Muscle of leg (tissue), 11 donors: Measurements from ENCODE around the gene CHMP2A. TPM values are rescaled to one million over a fixed set of nuclear protein-coding genes. Genes with fewer than 3 reads are reported as not detected.

Source experiments
- DNase-seq: peaks from one replicate; pipeline ENCODE4 v3.0.0; 2013
- H3K27ac ChIP-seq: one replicate; pipeline ENCODE4 v1.5.1; 2013; ENCODE audit warnings: mild to moderate bottlenecking, low read length, control low read depth
- H3K27me3 ChIP-seq: one replicate; pipeline ENCODE4 v1.6.1; 2013; ENCODE audit warnings: low read length; ENCODE audit not compliant: control insufficient read depth, insufficient read depth
- H3K36me3 ChIP-seq: one replicate; pipeline ENCODE4 v1.6.1; 2013; ENCODE audit warnings: low read length; ENCODE audit not compliant: control insufficient read depth, insufficient read depth
- H3K4me1 ChIP-seq: one replicate; pipeline ENCODE4 v1.6.1; 2013; ENCODE audit warnings: low read length; ENCODE audit not compliant: control insufficient read depth, insufficient read depth
- H3K4me3 ChIP-seq: one replicate; pipeline ENCODE4 v1.5.1; 2013; ENCODE audit warnings: low read length, control low read depth
- H3K9me3 ChIP-seq: replicated peaks from 2 replicates; pipeline ENCODE4 v1.6.1; 2013; ENCODE audit warnings: low read depth, low read length; ENCODE audit not compliant: control insufficient read depth
- WGBS: methylation state at CpG from one replicate; pipeline ENCODE4 v1.1.5; 2013; ENCODE audit warnings: missing lambda C conversion rate; ENCODE audit not compliant: insufficient coverage; 5-methylcytosine and 5-hydroxymethylcytosine counted together
- polyA plus RNA-seq, 8 donors: library from polyadenylated mRNA; unstranded; fragments of 120-200 nt; gene quantifications; one replicate each; pipeline versions ENCODE4 v1.2.1 to v1.2.3, GENCODE V29; 2013; ENCODE audit warnings: inconsistent platforms in 1 of 8, low replicate concordance in 1 of 8; ENCODE audit not compliant: insufficient read length in 8 of 8, insufficient read depth in 1 of 8
- total RNA-seq: library from RNA; stranded (reverse); fragments of 120-200 nt; gene quantifications from one replicate; pipeline ENCODE4 v1.2.4, GENCODE V29; 2013

The CHMP2A gene
- total and polyA plus RNA-seq, 9 donors, result 60.8 to 83.3 (median 75.9) TPM

DNA sequence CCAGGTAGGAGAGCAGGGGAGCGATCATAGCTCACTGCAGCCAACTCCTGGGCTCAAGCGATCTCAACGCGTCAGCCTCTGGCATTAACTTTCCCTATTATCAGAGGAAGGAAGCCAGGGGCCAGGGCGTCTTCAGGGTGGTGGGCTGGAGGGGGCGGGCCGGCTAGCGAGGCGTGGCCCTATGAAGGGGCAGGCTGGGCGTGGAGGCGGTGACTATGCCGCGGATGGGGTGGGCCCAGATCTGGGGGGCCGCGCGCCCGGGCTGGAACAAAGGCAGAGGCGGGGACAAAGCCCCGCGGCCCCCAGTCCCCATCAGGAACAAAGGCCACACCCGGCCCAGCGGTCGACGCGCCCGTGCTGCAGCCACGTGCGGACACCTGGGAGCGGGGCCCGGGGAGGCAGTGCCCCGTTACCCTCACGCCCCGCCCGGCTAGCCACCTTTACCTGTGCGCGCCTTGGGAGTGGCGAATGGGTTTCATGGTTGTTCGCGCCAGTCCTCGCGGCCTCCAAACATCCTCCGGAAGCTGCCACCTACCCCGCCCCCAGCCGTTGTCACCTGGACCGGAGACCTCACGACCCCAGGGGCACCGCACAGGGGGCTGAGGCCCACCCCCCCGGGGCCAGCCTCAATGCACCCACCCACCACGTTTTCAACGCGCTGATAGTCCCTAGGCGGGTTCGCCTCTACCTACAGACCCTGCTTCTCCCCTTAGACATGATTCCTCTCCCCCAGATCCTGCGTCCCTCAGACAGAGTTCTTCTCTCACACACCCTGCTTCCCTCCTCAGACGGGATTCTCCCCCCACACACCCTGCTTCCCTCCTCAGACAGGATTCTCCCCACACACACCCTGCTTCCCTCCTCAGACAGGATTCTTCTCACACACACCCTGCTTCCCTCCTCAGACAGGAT, 16.4 kb downstream of the CHMP2A start:
- under 1% methylated on average over 53 of the region's 55 CpGs for WGBS
- peaks cover 20% of the 10 kb centered on the region for H3K27me3 ChIP-seq
- H3K4me3 ChIP-seq, result peak overlapping the region; percentile 42
- H3K9me3 ChIP-seq, result no peaks in the 10 kb centered on the region
- H3K27ac ChIP-seq, result peak overlapping the region; percentile 47
- H3K36me3 ChIP-seq, result no peaks in the 10 kb centered on the region
- H3K4me1 ChIP-seq, result peaks cover 12% of the 10 kb centered on the region
- peak; percentile 65 for DNase-seq

DNA sequence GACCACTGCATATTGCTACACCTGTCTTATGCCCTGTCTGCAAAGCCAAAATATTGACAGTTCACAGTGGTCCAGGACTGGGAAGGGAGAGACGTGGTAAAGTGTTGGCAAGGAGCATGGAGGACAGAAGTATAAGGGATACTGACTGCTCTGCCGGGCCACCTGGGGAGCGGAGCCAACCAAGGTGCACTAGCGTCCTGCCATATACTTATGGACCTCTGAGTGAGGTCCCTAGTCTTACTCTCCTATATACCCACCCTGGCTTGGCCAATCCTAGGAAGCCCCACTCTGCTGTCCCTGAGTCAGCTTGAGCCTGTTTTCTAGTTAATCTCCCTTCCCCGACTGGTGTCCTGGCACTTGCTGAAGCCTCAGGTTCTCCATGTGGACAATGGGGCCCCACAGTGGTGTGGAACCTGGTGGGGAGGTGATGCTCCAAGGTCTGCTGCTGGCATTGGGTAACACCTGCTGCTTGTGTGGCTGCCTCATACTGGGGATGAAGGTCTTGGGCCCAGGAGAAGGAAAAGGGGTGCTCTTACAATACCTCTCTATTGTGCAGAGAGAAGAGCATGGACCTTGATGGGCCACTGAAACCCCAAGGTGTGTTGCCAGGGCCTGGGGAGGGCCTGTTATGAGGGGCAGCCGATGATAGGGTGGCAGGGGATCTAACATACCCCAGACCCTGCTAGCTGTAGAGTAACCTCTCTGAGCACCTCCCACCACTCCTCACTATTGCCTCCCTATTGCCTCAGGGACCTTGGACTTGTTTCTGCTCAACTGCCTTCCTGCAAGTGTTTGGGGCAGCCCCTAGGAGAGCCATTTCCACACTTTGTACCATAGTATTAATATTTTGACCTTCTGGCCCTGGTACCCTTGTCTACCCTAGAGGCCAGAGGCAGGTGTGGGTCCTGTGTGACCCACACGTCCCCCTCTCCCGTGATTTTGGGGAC, 17.8 kb downstream of the CHMP2A start:
- Histone ChIP-seq H3K9me3 (no peaks in the 10 kb centered on the region), H3K36me3 (no peaks in the 10 kb centered on the region), H3K27me3 (peaks cover 20% of the 10 kb centered on the region), H3K4me3 (no peak overlapping the region), H3K4me1 (peaks cover 8% of the 10 kb centered on the region), H3K27ac (no peak overlapping the region)
- no peak for DNase-seq
- 100% methylated on average over 6 of the region's 8 CpGs for WGBS

DNA sequence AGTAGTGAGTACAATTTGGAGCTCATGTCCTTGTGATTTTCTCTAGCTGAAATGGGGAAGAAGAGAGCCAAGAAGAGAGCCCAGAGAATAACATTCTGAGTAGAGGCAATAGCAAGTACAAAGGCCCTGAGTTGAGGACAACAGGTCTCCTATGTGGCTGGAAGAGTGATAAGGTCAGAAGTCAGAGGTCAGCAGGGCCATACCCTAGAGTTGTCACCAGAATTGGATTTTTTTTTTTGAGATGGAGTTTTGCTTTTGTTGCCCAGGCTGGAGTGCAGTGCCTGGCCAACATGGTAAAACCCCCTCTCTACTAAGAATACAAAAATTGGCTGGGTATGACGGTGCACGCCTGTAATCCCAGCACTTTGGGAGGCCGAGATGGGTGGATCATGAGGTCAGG, 19.0 kb downstream of the CHMP2A start:
- no peak overlapping the region for H3K4me3 ChIP-seq
- no peak for DNase-seq
- no peaks in the 10 kb centered on the region for H3K9me3 ChIP-seq
- no peaks in the 10 kb centered on the region for H3K36me3 ChIP-seq
- peaks cover 20% of the 10 kb centered on the region for H3K27me3 ChIP-seq
- WGBS, result no CpG with 5 or more reads among the region's 3 CpGs
- H3K4me1 ChIP-seq, result peaks cover 8% of the 10 kb centered on the region
- H3K27ac ChIP-seq, result no peak overlapping the region

DNA sequence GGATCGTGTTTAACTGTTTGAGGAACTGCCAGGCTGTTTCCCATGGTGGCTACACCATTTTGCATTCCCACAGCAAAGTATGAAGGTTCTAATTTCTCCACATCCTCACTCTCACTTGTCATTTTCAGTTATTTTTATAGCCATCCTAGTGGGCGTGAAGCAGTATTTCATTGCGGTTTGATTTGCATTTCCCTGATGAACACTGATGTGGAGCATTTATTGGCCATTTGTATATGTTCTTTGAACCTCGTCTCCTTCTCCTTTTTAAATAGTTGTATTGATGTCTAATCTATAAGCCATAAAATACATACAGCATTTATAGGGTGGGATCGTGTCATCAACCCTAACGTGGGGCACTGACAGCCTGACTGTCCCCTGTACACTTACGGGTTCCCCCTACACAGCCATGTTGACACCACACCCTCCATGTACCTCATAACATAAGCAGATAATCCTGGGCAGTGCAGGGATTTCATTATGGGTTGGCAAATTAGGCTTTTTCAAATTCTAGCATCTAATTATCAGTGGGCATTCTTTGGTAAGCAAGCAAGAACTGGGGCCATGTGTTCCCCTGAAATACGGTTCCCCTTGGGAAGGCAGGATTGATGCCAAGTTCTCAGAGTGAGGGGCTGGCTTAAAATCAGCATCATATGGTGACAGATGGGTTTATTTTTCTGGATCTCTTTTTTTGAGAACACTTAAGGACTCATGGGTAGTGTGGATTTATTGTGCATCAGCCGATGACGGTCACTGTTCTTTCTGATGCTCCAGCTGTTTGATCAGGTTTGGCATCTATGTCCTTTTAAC, 23.7 kb downstream of the CHMP2A start:
- Histone ChIP-seq H3K36me3 (no peaks in the 10 kb centered on the region), H3K4me3 (no peak overlapping the region), H3K27me3 (peaks cover 2% of the 10 kb centered on the region), H3K4me1 (no peaks in the 10 kb centered on the region), H3K27ac (no peak overlapping the region), H3K9me3 (no peaks in the 10 kb centered on the region)
- no CpG with 5 or more reads among the region's 10 CpGs for WGBS
- no peak for DNase-seq

DNA sequence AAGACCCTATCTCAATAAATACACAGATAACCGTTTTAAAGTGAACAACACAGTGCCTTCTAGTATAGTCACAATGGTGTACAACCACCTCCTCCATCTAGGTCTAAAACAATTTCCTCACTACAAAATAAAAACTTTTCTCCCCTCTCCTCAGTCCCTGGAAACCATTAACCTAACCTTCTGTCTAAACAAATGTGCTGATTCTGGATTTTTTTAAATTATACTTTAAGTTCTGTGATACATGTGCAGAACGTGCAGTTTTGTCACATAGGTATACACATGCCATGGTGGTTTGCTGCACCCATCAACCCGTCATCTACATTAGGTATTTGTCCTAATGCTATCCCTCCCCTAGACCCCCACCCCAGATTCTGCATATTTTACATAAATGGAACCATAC, 25.5 kb downstream of the CHMP2A start:
- Histone ChIP-seq H3K9me3 (no peaks in the 10 kb centered on the region), H3K27ac (no peak overlapping the region), H3K4me3 (no peak overlapping the region), H3K4me1 (no peaks in the 10 kb centered on the region), H3K36me3 (no peaks in the 10 kb centered on the region), H3K27me3 (peaks cover 2% of the 10 kb centered on the region)
- no peak for DNase-seq
- 100% methylated on average over 1 of the region's 3 CpGs for WGBS

DNA sequence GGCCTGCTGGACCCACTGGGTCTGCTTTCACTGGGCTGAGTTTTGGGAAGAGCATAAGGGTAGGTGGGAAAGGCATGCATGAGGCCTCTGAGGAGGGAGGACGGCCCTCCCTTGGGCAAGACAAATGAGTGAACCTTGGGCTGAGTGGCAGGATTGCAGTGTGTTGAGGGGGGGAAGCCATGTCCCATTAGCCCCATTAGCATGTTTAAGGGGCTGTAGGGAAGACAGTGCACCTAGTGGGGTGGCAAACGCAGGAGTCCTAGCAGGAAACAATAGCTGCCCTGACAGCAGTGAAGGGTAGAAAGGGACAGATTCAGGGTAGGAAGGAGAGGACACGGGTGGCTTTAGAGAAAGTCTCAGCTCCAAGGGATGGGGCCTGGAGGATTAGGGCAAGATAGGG, 32.2 kb downstream of the CHMP2A start:
- no peaks in the 10 kb centered on the region for H3K9me3 ChIP-seq
- H3K27ac ChIP-seq, result no peak overlapping the region
- H3K27me3 ChIP-seq, result no peaks in the 10 kb centered on the region
- peaks cover 21% of the 10 kb centered on the region for H3K4me1 ChIP-seq
- H3K4me3 ChIP-seq, result no peak overlapping the region
- 76% methylated on average over 2 of the region's 3 CpGs for WGBS
- no peak for DNase-seq
- H3K36me3 ChIP-seq, result no peaks in the 10 kb centered on the region

DNA sequence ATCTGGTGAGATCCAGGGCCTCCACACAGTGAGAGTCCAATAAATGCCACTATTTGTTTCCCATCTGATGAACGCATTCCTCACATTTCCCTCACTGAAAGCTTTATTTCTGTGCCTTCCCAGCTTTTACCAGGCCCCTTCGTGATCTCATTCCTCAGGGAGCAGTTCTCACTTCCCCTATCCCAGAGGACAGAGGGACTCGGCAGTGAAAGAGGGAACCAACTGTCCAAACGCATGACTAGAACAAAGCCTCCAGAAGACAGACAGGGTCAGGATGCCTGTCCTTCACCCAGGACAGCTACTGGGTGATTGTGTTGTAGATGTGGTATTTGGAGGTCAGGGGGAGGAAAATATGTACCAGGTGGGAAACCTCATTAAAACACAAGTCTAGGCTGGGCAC, 33.3 kb downstream of the CHMP2A start:
- Histone ChIP-seq H3K36me3 (peaks cover 7% of the 10 kb centered on the region), H3K27ac (no peak overlapping the region), H3K9me3 (no peaks in the 10 kb centered on the region), H3K4me1 (peaks cover 21% of the 10 kb centered on the region), H3K27me3 (no peaks in the 10 kb centered on the region), H3K4me3 (no peak overlapping the region)
- no peak for DNase-seq
- 49% methylated on average over 4 of the region's 4 CpGs for WGBS

DNA sequence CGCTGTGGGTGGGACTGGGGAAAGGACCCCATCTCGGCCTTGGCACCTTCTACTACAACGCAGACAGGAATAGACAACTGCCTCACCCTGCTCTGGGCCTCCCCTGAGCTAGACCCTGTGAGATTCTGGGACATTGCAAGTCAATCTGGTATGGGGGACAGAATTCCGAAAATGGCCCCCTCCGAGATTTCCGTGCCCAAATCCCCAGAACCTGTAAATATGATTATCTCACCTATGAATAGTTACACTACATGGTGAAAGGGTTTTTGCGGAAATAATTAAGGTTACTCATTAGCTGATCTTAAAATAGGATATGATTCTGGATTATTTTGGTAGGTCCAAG, 34.7 kb downstream of the CHMP2A start:
- no peaks in the 10 kb centered on the region for H3K9me3 ChIP-seq
- WGBS, result 0% methylated on average over 1 of the region's 7 CpGs
- peaks cover 31% of the 10 kb centered on the region for H3K4me1 ChIP-seq
- peak overlapping the region; percentile 81 for H3K4me3 ChIP-seq
- H3K27me3 ChIP-seq, result no peaks in the 10 kb centered on the region
- H3K27ac ChIP-seq, result peak overlapping the region; percentile 98
- DNase-seq, result no peak
- H3K36me3 ChIP-seq, result peaks cover 22% of the 10 kb centered on the region

DNA sequence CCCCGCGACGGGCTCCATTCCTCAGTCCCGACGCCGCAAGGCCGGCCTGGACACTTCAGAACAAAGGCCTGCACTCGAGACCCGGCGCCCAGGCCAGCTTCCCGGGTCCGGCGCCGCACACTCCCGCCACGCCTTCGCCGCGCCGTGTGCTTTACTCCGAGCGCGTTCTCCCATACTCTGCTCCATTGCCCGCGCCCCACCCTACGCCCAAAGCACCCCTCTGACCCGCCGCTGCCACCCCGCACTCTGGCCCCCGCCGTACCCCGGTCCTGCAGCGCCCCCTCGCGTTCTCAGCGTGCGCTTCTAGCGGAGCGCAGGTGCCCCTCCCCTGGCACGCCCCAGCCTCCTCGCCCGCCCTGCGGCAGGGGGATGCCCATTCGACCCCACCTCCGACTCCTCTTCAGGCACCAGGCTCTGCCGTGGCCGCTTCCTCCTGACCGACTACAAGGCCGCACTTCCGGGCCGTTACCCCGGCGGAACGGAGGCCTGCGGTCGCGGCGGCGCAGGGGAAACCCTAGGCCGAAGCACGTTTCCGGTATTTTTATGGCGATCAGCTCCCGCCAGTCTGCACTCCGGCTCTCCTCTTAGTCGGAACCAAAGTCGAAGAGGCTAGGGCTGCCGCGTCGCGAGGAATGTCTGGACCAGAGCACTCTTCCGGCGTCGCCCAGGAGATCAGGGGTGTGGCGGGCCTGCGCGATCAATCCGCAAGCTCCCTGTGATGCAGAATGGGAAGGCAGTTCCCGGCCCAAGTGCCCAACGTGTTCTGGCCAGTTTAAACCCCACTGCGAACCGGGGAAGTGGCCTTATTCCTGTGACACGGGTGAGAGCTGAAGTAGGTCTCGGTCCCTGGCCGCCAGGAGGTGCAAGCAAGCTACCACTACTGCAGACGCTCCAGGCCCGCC, 35.3 kb downstream of the CHMP2A start, which contains the start of gene ZBTB45:
ZBTB45 (minus strand) TSS at position 456 of the 902 bp plus-strand sequence. CDS start 2,137 bp downstream, outside the sequence.
- H3K4me1 ChIP-seq, result peaks cover 33% of the 10 kb centered on the region
- H3K4me3 ChIP-seq, result peak within 1 kb of the TSS; percentile 81
- under 1% methylated on average over 87 of the region's 87 CpGs for WGBS
- no peaks in the 10 kb centered on the region for H3K9me3 ChIP-seq
- peak within 1 kb of the TSS; percentile 98 for H3K27ac ChIP-seq
- DNase-seq, result peak; percentile 99
- peaks cover 22% of the 10 kb centered on the region for H3K36me3 ChIP-seq
- no peaks in the 10 kb centered on the region for H3K27me3 ChIP-seq
